T-helper 9 cell (primary cell): ENCODE measurements around the gene ANGEL1.

Experiments
- DNase-seq: peaks from one replicate; pipeline ENCODE4 v3.0.0-alpha.2; 2020

ANGEL1 gene

GRCh38 chr14:76763096-76764041, 49.3 kb downstream of the ANGEL1 start:
- DNase-seq = no peak

GRCh38 chr14:76762411-76763095, 50.1 kb downstream of the ANGEL1 start:
- DNase-seq = no peak

GRCh38 chr14:76761960-76762410, 50.7 kb downstream of the ANGEL1 start:
- DNase-seq = no peak

GRCh38 chr14:76761136-76761959, 51.3 kb downstream of the ANGEL1 start, which contains the start of gene VASH1:
Gene VASH1 (plus strand): TSS chr14:76761468. CDS start chr14:76762822, 1,354 bp downstream.
- DNase-seq = peak; percentile 35

GRCh38 chr14:76760331-76761135, 52.1 kb downstream of the ANGEL1 start:
- no peak for DNase-seq

GRCh38 chr14:76759589-76759988, 53.1 kb downstream of the ANGEL1 start:
- no peak for DNase-seq

GRCh38 chr14:76756371-76756750, 56.3 kb downstream of the ANGEL1 start:
- DNase-seq = no peak

- no peak for DNase-seq
Observed at GRCh38 chr14:76755610-76756370, 56.9 kb downstream of the ANGEL1 start.

- no peak for DNase-seq
Observed at GRCh38 chr14:76754586-76754985, 58.1 kb downstream of the ANGEL1 start.

- no peak for DNase-seq
Observed at GRCh38 chr14:76753541-76754198, 59.0 kb downstream of the ANGEL1 start.

- DNase-seq = no peak
Observed at GRCh38 chr14:76752744-76753143, 59.9 kb downstream of the ANGEL1 start.

- DNase-seq = no peak
Observed at GRCh38 chr14:76742966-76743365, 69.7 kb downstream of the ANGEL1 start.

GRCh38 chr14:76742185-76742584, 70.5 kb downstream of the ANGEL1 start:
- no peak for DNase-seq

- no peak for DNase-seq
Observed at GRCh38 chr14:76741074-76741473, 71.6 kb downstream of the ANGEL1 start.
